NCI-H82 treated with DMSO at 0.1 percent for 48 hours (cell line): ENCODE measurements around the gene MYO10.
A peak's percentile ranks its signal among the peaks of the same experiment; 100 is the strongest.

ENCODE experiments used
- DNase-seq: peaks from one replicate; lab custom pipeline; 2025; ENCODE audit not compliant: unreplicated experiment; lab: John Stamatoyannopoulos, UW

Gene MYO10

DNA sequence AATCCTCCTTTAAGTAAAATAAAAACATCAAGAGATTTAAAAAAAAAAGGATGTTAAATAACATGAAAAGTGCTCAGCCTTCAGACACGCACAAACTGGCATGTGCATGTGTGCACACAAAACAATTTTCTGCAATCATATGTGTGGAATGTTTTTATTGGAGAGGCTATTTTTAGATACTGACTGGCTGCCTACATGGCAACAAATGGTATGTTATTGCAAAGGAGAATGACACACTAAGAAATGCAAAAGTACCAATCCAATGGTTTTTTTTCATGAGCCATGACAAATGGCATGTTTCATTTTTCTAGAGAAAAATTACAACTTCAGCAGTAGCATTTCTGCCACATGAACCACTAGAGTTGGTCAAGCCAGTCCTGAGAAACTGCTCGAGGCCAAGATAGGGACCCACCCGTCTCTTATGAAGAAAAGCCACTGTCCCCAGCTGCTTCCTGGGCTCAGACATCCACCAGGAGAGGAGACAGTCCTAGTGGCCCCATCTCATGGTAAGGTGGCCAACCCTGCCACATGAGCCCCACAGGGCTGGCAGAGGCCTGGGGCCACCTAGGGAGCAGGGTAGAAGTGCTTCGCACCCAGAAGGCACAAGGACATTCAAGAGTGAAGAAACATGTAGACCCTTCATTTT, 116.4 kb downstream of the MYO10 start:
- no peak for DNase-seq

DNA sequence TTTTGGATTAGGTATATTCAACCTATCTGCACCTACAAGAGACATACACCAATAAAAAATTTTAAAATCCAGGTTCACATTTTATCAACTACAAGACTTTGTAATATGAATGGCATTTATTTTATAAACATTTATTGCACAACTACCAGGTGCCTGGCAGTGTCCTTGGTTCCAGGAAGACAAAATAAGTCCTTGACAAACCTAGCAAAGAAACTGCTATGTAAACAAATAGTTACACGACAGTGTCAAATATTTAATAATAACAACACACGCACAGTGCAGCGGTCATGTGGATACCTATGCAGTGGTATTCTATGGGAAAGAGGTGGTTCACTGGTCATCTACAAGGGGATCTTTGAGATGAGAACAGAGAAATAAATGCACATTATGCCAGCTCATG, 120.7 kb downstream of the MYO10 start:
- DNase-seq = no peak

GRCh38 chr5:16812911-16813310, 123.2 kb downstream of the MYO10 start:
- no peak for DNase-seq

DNA sequence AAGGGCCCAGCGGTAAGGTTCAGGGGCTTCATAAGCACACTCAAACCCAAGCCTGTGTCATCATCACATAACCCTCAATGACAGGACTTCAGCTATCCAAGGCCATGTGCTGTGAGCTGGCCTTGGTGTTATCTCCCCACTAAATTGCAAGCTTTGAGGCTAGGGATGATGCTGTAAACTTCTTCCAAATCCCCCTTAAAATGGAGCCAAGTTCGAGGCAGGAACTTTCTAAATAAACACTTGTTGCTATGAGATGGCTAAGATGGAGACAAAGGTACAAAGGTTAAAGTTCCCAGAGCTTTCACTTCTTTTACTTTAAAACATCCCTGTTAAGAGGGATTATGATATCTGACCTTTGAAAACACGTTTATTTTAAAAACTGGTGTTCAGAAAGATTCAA, 123.6 kb downstream of the MYO10 start:
- DNase-seq = no peak

- DNase-seq = no peak
Observed at GRCh38 chr5:16810208-16810854, 125.8 kb downstream of the MYO10 start.

DNA sequence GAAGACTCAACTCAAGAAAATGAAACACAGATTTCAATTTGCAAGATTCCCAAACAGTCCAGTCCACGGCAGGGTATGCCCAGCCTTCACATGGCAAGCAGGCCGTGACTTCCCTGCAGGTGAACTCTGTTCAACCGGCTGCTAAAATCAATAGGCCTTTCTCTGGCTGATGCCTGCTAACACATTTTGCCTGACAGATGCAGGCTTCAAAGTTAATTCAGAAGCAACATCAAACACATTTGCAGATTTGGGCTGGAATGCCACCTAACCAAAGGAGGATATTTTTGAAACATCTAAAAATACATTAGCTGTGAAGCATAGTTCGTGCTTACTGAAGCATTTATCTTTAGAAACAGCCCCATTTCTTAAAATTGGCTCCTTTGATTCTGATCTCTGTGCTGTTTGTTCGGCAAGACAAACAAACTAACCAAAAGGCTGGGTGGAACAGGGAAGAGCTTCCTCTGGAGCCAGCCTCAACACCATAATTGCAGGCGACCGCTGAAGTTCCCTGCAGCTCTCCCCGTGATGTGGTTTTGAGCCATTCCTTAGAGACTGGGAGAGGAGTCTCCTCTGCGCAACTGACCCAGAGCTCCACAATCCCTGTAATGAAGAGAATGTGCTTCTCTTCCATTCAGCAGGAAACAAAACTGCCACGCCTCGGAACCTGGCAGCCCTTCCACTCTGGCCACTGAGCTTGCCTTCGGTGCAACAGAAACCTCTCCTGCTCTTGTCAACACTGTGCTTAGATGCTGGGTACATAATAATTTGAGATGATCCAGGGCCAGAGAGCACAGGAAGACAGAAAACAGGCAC, 126.5 kb downstream of the MYO10 start:
- no peak for DNase-seq

DNA sequence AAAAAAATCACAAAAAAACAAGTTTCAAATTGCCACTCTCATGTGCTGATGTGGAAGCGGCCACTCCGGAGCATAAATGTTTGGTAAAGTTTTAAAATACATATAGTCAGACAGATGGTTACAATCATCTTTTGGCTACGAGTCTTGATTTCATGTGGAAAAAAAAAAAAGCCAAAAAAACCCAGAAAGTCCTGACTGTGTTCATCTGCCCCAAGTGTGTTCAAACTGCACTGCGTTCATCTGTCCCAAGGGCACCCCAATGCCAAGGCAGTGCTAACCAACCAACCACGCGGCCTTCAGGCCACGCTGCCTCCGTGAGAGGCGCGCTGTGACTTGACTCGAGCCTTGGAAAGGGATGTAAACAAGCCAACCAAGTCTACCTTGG, 127.1 kb downstream of the MYO10 start:
- no peak for DNase-seq

DNA sequence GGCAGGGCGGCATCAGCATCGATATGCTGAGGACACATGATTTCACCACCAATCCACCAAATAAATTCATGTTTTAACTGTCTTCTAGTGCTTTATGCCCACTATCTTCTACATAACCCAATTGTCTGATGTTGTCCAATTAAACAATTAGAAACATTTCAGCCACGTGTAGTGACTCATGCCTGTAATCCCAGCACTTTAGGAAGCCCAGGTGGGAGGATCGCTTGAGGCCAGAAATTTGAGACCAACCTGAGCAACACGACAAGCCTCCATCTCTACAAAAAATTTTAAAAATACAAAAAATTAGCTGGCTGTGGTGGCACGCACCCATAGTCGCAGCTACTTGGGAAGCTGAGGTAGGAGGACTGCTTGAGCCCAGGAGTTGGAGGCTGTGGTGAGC, 128.1 kb downstream of the MYO10 start:
- DNase-seq = no peak

- DNase-seq = no peak
Observed at GRCh38 chr5:16807547-16807864, 128.6 kb downstream of the MYO10 start.

- DNase-seq = peak; percentile 89
Observed at GRCh38 chr5:16806711-16807546, 129.2 kb downstream of the MYO10 start.

GRCh38 chr5:16805486-16805885, 130.6 kb downstream of the MYO10 start:
- no peak for DNase-seq

- DNase-seq = no peak
Observed at GRCh38 chr5:16803831-16804230, 132.3 kb downstream of the MYO10 start.

GRCh38 chr5:16800477-16800876, 135.6 kb downstream of the MYO10 start:
- no peak for DNase-seq

- no peak for DNase-seq
Observed at GRCh38 chr5:16799796-16800195, 136.3 kb downstream of the MYO10 start.

DNA sequence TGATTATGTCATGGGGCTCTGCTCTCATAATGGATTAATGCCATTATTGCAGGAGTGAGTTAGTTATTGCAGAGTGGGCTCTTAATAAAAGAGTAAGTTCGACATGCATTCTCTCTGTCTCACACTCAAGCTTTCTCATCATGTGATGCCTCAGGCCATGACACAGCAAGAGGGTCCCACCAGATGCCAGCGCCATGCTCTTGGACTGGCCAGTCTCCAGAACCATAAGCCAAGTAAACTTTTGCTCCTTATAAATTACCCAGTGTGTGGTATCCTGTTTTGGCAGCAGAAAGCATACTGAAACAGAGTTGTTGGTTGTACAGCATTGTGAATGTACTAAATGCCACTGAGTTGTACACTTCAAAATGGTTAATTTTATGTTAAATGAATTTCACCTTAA, 138.1 kb downstream of the MYO10 start:
- DNase-seq = no peak

GRCh38 chr5:16794269-16794913, 141.7 kb downstream of the MYO10 start:
- no peak for DNase-seq

DNA sequence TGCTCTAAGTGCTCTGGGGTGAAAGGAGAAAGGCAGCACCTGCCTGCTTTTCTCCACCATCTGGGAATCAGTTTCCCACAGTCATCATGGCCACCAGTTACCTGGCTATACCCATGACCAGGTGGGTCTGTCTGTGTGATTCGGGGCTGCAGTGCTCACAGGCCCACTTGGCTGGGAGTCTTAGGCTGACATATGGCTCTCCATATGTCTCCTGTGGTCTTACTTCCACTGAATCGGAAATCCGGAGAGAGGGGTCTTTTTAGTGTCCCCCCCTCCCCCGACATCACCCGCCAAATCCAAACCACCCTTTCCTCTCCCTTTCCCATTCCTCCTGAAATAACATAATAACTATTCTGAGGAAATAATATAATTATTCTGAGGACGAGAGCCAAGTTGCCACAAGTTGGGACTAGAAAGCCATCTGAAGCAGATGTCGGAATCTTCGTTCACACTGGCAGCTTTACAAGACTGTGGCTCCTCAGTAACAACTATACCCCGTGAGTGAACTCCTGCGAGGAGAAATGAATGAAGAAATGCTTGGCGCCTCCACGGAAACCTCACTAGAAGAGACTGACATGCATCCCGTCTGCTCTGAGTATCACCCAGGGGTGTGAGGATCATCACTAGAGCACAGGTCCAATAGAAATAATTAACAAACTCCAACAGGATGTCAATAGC, 143.4 kb downstream of the MYO10 start:
- peak; percentile 9 for DNase-seq

DNA sequence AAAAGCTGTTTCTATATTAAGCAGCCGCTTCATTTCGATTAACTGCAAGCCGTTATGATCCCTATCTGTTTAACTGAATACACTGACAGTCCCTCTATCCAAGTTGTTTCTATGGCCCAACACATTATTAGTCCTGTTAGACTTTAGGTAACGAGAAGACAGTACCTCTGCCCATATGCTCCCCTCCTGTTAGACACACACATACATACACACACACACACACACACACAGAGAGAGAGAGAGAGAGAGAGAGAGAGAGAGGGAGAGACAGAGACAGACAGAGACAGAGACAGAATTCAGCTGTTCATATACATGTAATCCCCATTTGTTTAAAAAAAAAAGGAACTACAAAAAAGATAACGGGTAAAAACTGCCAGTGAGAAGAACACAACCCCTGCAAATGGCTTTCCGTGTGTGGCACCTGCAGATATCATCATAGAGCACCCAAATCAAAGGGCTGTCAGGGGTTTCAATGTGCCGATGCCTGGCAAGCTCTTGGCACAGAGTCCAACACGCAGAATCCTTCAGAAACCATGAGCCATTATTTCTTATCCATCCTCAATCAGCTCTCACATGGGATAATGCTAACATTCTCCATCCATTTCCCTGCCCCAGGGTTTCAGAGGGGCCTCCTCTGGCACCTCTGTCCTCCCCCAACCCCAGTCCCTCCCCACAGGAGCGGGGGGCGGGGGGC, 144.0 kb downstream of the MYO10 start:
- DNase-seq = no peak

DNA sequence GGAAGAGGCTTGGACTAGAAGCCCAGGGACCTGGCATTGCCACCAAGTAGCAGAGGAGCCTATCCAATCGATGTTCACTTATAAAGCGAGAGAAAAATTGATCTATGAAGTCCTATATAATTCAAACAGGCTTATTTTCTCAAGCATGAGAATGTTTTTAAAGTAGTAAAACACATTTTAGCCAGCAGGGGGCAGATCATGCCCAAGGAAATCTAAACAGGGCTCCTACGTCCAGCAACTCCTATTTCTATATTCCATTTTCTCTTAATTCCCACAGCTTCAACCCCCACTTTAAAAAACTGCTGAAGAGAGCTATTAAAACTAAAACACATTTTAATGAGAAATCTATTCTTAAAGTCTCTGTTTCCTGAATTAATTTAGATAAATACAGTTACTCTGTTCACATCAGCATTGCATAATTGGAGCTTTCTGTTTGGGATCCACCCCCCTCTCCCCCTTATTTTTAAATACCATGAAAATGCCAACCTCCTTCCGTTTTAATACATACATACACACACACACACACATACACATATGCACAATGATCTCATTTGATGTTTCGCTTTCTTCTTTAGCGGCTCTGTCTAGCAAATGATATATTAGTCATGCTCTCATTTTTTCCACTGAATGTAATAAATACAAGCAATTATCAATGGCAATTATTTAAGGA, 144.9 kb downstream of the MYO10 start:
- DNase-seq = peak; percentile 31
